Endothelial cell (in vitro differentiated cells): ENCODE results near the gene SLN. TPM values are rescaled to one million over a fixed set of nuclear protein-coding genes. Genes with fewer than 3 reads are reported as not detected.

Experiments used
- DNase-seq: peaks from one replicate; pipeline ENCODE4 v3.0.0; 2021; ENCODE audit warnings: low spot score
- H3K27ac Mint-ChIP-seq: one replicate; pipeline ENCODE4 v1.8.0; 2021; ENCODE audit warnings: mixed read lengths, inconsistent platforms; ENCODE audit not compliant: unreplicated experiment
- H3K27me3 Mint-ChIP-seq: one replicate; pipeline ENCODE4 v1.8.0; 2021; ENCODE audit warnings: mild to moderate bottlenecking, moderate library complexity, mixed read lengths, inconsistent platforms; ENCODE audit not compliant: unreplicated experiment
- H3K36me3 Mint-ChIP-seq: one replicate; pipeline ENCODE4 v1.8.0; 2021; ENCODE audit warnings: mild to moderate bottlenecking, low read depth, mixed read lengths, inconsistent platforms; ENCODE audit not compliant: unreplicated experiment
- H3K4me1 Mint-ChIP-seq: one replicate; pipeline ENCODE4 v1.8.0; 2021; ENCODE audit warnings: mild to moderate bottlenecking, mixed read lengths, inconsistent platforms; ENCODE audit not compliant: unreplicated experiment
- H3K4me3 Mint-ChIP-seq: one replicate; pipeline ENCODE4 v1.8.0; 2021; ENCODE audit warnings: mild to moderate bottlenecking, mixed read lengths, inconsistent platforms; ENCODE audit not compliant: unreplicated experiment
- H3K9me3 Mint-ChIP-seq: one replicate; pipeline ENCODE4 v1.8.0; 2021; ENCODE audit warnings: mixed read lengths, inconsistent platforms; ENCODE audit not compliant: unreplicated experiment
- CTCF ChIP-seq: fragments of 200-600 bp; sonication (generic); IDR thresholded peaks from one replicate; pipeline ENCODE4 v1.5.0; 2021; ENCODE audit warnings: antibody characterized with exemption; ENCODE audit not compliant: unreplicated experiment
- total RNA-seq: library from RNA; stranded (reverse); fragmentation: NEBNext Ultra II Directional; extraction: Animal tissue kit (Norgen Biotek cat#: 25700); gene quantifications from one replicate; pipeline ENCODE4 v1.2.1, GENCODE V29; 2021; ENCODE audit not compliant: unreplicated experiment

SLN gene
- total RNA-seq, 1 donor from 2014 or later: not detected

DNA sequence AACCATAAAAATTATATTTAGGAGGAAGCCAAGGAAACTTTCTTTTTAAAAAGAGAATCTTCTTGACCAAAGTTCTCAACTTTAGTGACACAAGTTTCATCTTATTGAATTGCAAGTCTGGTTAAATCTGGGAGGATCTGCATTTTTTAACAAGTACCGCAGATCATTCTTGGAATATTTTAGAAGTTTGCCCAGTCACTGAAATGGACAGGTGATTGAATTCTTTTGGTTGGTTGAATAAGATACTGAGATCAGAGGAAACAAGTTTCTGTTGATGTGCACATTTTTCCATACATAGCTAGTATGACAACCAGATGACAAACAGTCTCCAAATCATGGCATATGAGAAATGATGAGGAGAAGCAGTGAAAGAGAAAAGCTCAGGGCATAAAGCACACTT, 50.2 kb downstream of the SLN start:
- DNase-seq: no peak
- Mint-ChIP-seq H3K4me3 (no peak overlapping the region), H3K4me1 (no peaks in the 10 kb centered on the region), H3K36me3 (no peaks in the 10 kb centered on the region), H3K27ac (no peak overlapping the region), H3K27me3 (peaks cover 2% of the 10 kb centered on the region), H3K9me3 (no peaks in the 10 kb centered on the region)
- TF ChIP-seq CTCF: no peak

GRCh38 chr11:107660066-107660465, 51.8 kb downstream of the SLN start:
- H3K27ac Mint-ChIP-seq: no peak overlapping the region
- no peaks in the 10 kb centered on the region for H3K4me1 Mint-ChIP-seq
- peaks cover 2% of the 10 kb centered on the region for H3K27me3 Mint-ChIP-seq
- no peak for TF ChIP-seq CTCF
- H3K4me3 Mint-ChIP-seq: no peak overlapping the region
- DNase-seq: no peak
- H3K36me3 Mint-ChIP-seq: no peaks in the 10 kb centered on the region
- H3K9me3 Mint-ChIP-seq: no peaks in the 10 kb centered on the region

GRCh38 chr11:107659310-107659709, 52.5 kb downstream of the SLN start:
- Mint-ChIP-seq H3K9me3 (no peaks in the 10 kb centered on the region), H3K36me3 (no peaks in the 10 kb centered on the region)

More at GRCh38 chr11:107659310-107659709, 52.5 kb downstream of the SLN start:
- DNase-seq: no peak
- H3K4me1 Mint-ChIP-seq: no peaks in the 10 kb centered on the region
- H3K27me3 Mint-ChIP-seq: peaks cover 2% of the 10 kb centered on the region
- H3K27ac Mint-ChIP-seq: no peak overlapping the region
- TF ChIP-seq CTCF: no peak
- no peak overlapping the region for H3K4me3 Mint-ChIP-seq

Other genes starting within 250 kb of the SLN start
- 8.4 TPM for gene ALKBH8, start 146.3 kb downstream of the SLN start, total RNA-seq
- gene ELMOD1, start 120.9 kb downstream of the SLN start, total RNA-seq: 0.51 TPM
- gene SLC35F2, start 146.7 kb upstream of the SLN start, total RNA-seq: 9.3 TPM
- 2.4 TPM for gene RAB39A, start 216.4 kb upstream of the SLN start, total RNA-seq